Retinal pigment epithelial cell (primary cell): ENCODE measurements around the gene KCNC1.
A peak's percentile ranks its signal among the peaks of the same experiment; 100 is the strongest.

Experiments
- DNase-seq: peaks from one replicate; pipeline ENCODE4 v3.0.0-alpha.2; 2010; ENCODE audit warnings: low read depth
- H3K4me3 ChIP-seq: 2 replicates; pipeline ENCODE4 v1.5.1; 2011; ENCODE audit warnings: mild to moderate bottlenecking, low read length, control low read depth, moderate library complexity
- CTCF ChIP-seq: conservative IDR thresholded peaks from 2 replicates; pipeline ENCODE4 v1.5.1; 2011; ENCODE audit warnings: low read depth, low read length, control low read depth, inconsistent platforms

KCNC1 gene

GRCh38 chr11:17716807-17717206, 17.8 kb upstream of the KCNC1 start:
- no peak overlapping the region for H3K4me3 ChIP-seq
- TF ChIP-seq CTCF: no peak
- no peak for DNase-seq

- TF ChIP-seq CTCF: no peak
- H3K4me3 ChIP-seq: no peak overlapping the region
Measured at GRCh38 chr11:17718015-17718414, 16.6 kb upstream of the KCNC1 start.

GRCh38 chr11:17718510-17718962, 16.0 kb upstream of the KCNC1 start:
- no peak for DNase-seq
- TF ChIP-seq CTCF: no peak
- H3K4me3 ChIP-seq: peak overlapping the region; percentile 33

More at GRCh38 chr11:17718015-17718414, 16.6 kb upstream of the KCNC1 start:
- no peak for DNase-seq

GRCh38 chr11:17719028-17719937, 15.3 kb upstream of the KCNC1 start, which contains the start of gene MYOD1:
Gene MYOD1 (plus strand): TSS chr11:17719571. CDS start chr11:17719783, 212 bp downstream.
- peak within 1 kb of the TSS; percentile 50 for H3K4me3 ChIP-seq
- no peak for DNase-seq
- no peak for TF ChIP-seq CTCF

GRCh38 chr11:17719938-17720795, 14.4 kb upstream of the KCNC1 start:
- DNase-seq: no peak
- TF ChIP-seq CTCF: peak; percentile 37
- H3K4me3 ChIP-seq: peak overlapping the region; percentile 50

- TF ChIP-seq CTCF: peak; percentile 18
- peak overlapping the region; percentile 50 for H3K4me3 ChIP-seq
- no peak for DNase-seq
Measured at GRCh38 chr11:17720796-17721171, 13.8 kb upstream of the KCNC1 start.
